Endodermal cell (in vitro differentiated cells): Measurements from ENCODE around the gene SLC38A2. TPM values are rescaled to one million over a fixed set of nuclear protein-coding genes. Genes with fewer than 3 reads are reported as not detected.

Experiments
- DNase-seq: peaks from one replicate; pipeline ENCODE4 v3.0.0-alpha.2; 2017
- H3K27ac ChIP-seq: 2 replicates; pipeline ENCODE4 v1.5.1; 2013; ENCODE audit warnings: mild to moderate bottlenecking, low read depth, low read length, moderate library complexity
- H3K27me3 ChIP-seq: 2 replicates; pipeline ENCODE4 v1.6.1; 2013; ENCODE audit warnings: mild to moderate bottlenecking, low read length, moderate library complexity; ENCODE audit not compliant: insufficient read depth, control insufficient read depth, poor library complexity, severe bottlenecking
- H3K36me3 ChIP-seq: 2 replicates; pipeline ENCODE4 v1.7.0; 2013; ENCODE audit warnings: mild to moderate bottlenecking, low read length, moderate library complexity; ENCODE audit not compliant: control insufficient read depth, insufficient read depth
- H3K4me1 ChIP-seq: one replicate; pipeline ENCODE4 v1.7.0; 2013; ENCODE audit warnings: low read length; ENCODE audit not compliant: control insufficient read depth, insufficient read depth
- H3K4me3 ChIP-seq: 2 replicates; pipeline ENCODE4 v1.5.1; 2013; ENCODE audit warnings: mild to moderate bottlenecking, low read length, moderate library complexity
- H3K9ac ChIP-seq: 2 replicates; pipeline ENCODE4 v1.6.1; 2013; ENCODE audit warnings: mild to moderate bottlenecking, low read length, moderate library complexity; ENCODE audit not compliant: poor library complexity, severe bottlenecking; ENCODE audit errors: extremely low read depth
- H3K9me3 ChIP-seq: 2 replicates; pipeline ENCODE4 v1.6.1; 2013; ENCODE audit warnings: mild to moderate bottlenecking, low read length, moderate library complexity; ENCODE audit not compliant: control insufficient read depth
- H3K27ac Mint-ChIP-seq: 2 replicates; pipeline ENCODE4 v1.8.0; 2020; ENCODE audit warnings: mixed read lengths
- H3K27me3 Mint-ChIP-seq: 2 replicates; pipeline ENCODE4 v1.8.0; 2021; ENCODE audit warnings: mild to moderate bottlenecking, mixed read lengths; ENCODE audit not compliant: insufficient read depth
- H3K36me3 Mint-ChIP-seq: 2 replicates; pipeline ENCODE4 v1.8.0; 2020; ENCODE audit warnings: low read depth, mixed read lengths
- H3K4me1 Mint-ChIP-seq: 2 replicates; pipeline ENCODE4 v1.8.0; 2020; ENCODE audit warnings: mixed read lengths
- H3K4me3 Mint-ChIP-seq: 2 replicates; pipeline ENCODE4 v1.8.0; 2020; ENCODE audit warnings: mild to moderate bottlenecking, moderate library complexity, mixed read lengths
- H3K9me3 Mint-ChIP-seq: 2 replicates; pipeline ENCODE4 v1.8.0; 2020; ENCODE audit warnings: mild to moderate bottlenecking, mixed read lengths
- CTCF ChIP-seq: fragments of 200-600 bp; sonication (generic); conservative IDR thresholded peaks from 2 replicates; pipeline ENCODE4 v1.5.0; 2021; ENCODE audit warnings: antibody characterized with exemption, mild to moderate bottlenecking
- WGBS, 2 experiments: methylation state at CpG; one replicate each; pipeline versions ENCODE4 v1.1.5 to v1.1.7; 2013; ENCODE audit warnings: missing lambda C conversion rate in 2 of 2, mixed read lengths in 1 of 2; ENCODE audit not compliant: insufficient coverage in 1 of 2, insufficient read length in 1 of 2; 5-methylcytosine and 5-hydroxymethylcytosine counted together
- total RNA-seq, 2 donors: library from RNA; stranded (reverse); fragmentation: NEBNext Ultra II Directional in 1 of 2; extraction: Animal tissue kit (Norgen Biotek cat#: 25700) in 1 of 2; gene quantifications; 2 replicates in 1 of 2; 3 replicates in 1 of 2; pipeline ENCODE4 v1.2.1, GENCODE V29; 2021

Gene SLC38A2
- total RNA-seq, 2 donors from 2014 or later, result 156 to 230 TPM

- Histone ChIP-seq H3K27ac (no peak overlapping the region), H3K36me3 (no peaks in the 10 kb centered on the region), H3K9me3 (no peaks in the 10 kb centered on the region), H3K4me1 (peaks cover 9% of the 10 kb centered on the region), H3K4me3 (no peak overlapping the region), H3K27me3 (no peaks in the 10 kb centered on the region), H3K9ac (no peak overlapping the region)
- no peak for TF ChIP-seq CTCF
- no peak for DNase-seq
- peaks cover 4% of the 10 kb centered on the region for H3K36me3 Mint-ChIP-seq
- H3K9me3 Mint-ChIP-seq, result no peaks in the 10 kb centered on the region
- no peaks in the 10 kb centered on the region for H3K27me3 Mint-ChIP-seq
- no peak overlapping the region for H3K27ac Mint-ChIP-seq
- H3K4me3 Mint-ChIP-seq, result no peak overlapping the region
- WGBS, 2 experiments, result 92 to 94% methylated on average over 2 to 4 of the region's 4 CpGs
- H3K4me1 Mint-ChIP-seq, result peaks cover 39% of the 10 kb centered on the region
Measured at GRCh38 chr12:46408441-46408840, 35.9 kb upstream of the SLC38A2 start.

- H3K27ac Mint-ChIP-seq, result no peak overlapping the region
- 100% methylated on average over 2 of the region's 2 CpGs; no CpG with 5 or more reads in 1 of the 2 experiments for WGBS, 2 experiments
- no peak for DNase-seq
- no peak overlapping the region for H3K27ac ChIP-seq
- no peak for TF ChIP-seq CTCF
- peaks cover 4% of the 10 kb centered on the region for H3K36me3 Mint-ChIP-seq
- H3K9me3 Mint-ChIP-seq, result no peaks in the 10 kb centered on the region
- H3K9me3 ChIP-seq, result no peaks in the 10 kb centered on the region
- peaks cover 16% of the 10 kb centered on the region for H3K4me1 ChIP-seq
- peaks cover 50% of the 10 kb centered on the region for H3K4me1 Mint-ChIP-seq
- H3K36me3 ChIP-seq, result no peaks in the 10 kb centered on the region
- no peak overlapping the region for H3K4me3 ChIP-seq
- H3K27me3 ChIP-seq, result no peaks in the 10 kb centered on the region
- H3K27me3 Mint-ChIP-seq, result no peaks in the 10 kb centered on the region
- H3K9ac ChIP-seq, result no peak overlapping the region
- H3K4me3 Mint-ChIP-seq, result no peak overlapping the region
Measured at GRCh38 chr12:46407361-46407760, 34.8 kb upstream of the SLC38A2 start.

GRCh38 chr12:46406352-46407027 lies 33.9 kb upstream of the SLC38A2 start:
- no peaks in the 10 kb centered on the region for H3K36me3 ChIP-seq
- peaks cover 52% of the 10 kb centered on the region for H3K4me1 Mint-ChIP-seq
- no peak for TF ChIP-seq CTCF
- no peak overlapping the region for H3K9ac ChIP-seq
- H3K4me3 ChIP-seq, result no peak overlapping the region
- no peaks in the 10 kb centered on the region for H3K27me3 ChIP-seq
- DNase-seq, result peak; percentile 70
- H3K9me3 Mint-ChIP-seq, result no peaks in the 10 kb centered on the region
- H3K9me3 ChIP-seq, result no peaks in the 10 kb centered on the region
- H3K27ac Mint-ChIP-seq, result peak overlapping the region; percentile 61
- WGBS, 2 experiments, result 83% methylated on average over 1 of the region's 1 CpG
- peaks cover 16% of the 10 kb centered on the region for H3K4me1 ChIP-seq
- H3K27ac ChIP-seq, result no peak overlapping the region
- no peaks in the 10 kb centered on the region for H3K27me3 Mint-ChIP-seq
- no peak overlapping the region for H3K4me3 Mint-ChIP-seq
- peaks cover 1% of the 10 kb centered on the region for H3K36me3 Mint-ChIP-seq
